Liver (tissue), 2 donors: ENCODE data around the gene AMACR.

Experiments used
- MAX ChIP-seq: IDR thresholded peaks from 2 replicates; pipeline ENCODE4 v1.6.1; 2016; ENCODE audit warnings: antibody characterized with exemption
- TF ChIP-seq, protein P1 (sequence below): fragments of 150-350 bp; IDR thresholded peaks from 2 replicates; pipeline ENCODE4 v1.5.1; 2017; ENCODE audit warnings: improper control_type of control experiment, low read depth, low read length; ENCODE audit not compliant: missing input control
- donor health status: healthy.

GRCh38 chr5:34054400-34054729 lies 46.5 kb upstream of the AMACR start:
- TF ChIP-seq, protein P1, sequence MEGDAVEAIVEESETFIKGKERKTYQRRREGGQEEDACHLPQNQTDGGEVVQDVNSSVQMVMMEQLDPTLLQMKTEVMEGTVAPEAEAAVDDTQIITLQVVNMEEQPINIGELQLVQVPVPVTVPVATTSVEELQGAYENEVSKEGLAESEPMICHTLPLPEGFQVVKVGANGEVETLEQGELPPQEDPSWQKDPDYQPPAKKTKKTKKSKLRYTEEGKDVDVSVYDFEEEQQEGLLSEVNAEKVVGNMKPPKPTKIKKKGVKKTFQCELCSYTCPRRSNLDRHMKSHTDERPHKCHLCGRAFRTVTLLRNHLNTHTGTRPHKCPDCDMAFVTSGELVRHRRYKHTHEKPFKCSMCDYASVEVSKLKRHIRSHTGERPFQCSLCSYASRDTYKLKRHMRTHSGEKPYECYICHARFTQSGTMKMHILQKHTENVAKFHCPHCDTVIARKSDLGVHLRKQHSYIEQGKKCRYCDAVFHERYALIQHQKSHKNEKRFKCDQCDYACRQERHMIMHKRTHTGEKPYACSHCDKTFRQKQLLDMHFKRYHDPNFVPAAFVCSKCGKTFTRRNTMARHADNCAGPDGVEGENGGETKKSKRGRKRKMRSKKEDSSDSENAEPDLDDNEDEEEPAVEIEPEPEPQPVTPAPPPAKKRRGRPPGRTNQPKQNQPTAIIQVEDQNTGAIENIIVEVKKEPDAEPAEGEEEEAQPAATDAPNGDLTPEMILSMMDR = no peak
- no peak for TF ChIP-seq MAX
